HEK293 (cell line): Measurements from ENCODE around the gene SRBD1.

Experiments
- CTCF ChIA-PET: fragments of 350-600 bp; formaldehyde crosslinking; extraction: SDS; loops from one replicate; lab custom pipeline; 2021; ENCODE audit warnings: antibody characterized with exemption; lab: Yijun Ruan, JAX
- POLR2A ChIA-PET: fragments of 300-600 bp; formaldehyde crosslinking; extraction: SDS; loops from one replicate; lab custom pipeline; 2020; ENCODE audit warnings: antibody characterized with exemption, inconsistent platforms; lab: Yijun Ruan, JAX
- H3K27ac ChIP-seq: fragments of 200-500 bp; sonication (Bioruptor generic); 2 replicates; pipeline ENCODE4 v1.5.1; 2014; ENCODE audit warnings: low read depth, low read length, control low read depth, inconsistent platforms; ENCODE audit errors: extremely low read depth
- H3K36me3 ChIP-seq, 2 experiments: fragments of 200-500 bp in 1 of 2; sonication (Bioruptor generic) in 1 of 2; 1 replicate in 1 of 2; 2 replicates in 1 of 2; pipeline ENCODE4 v1.5.1; 2014 to 2017; ENCODE audit warnings: inconsistent platforms in 2 of 2, low read length in 2 of 2; ENCODE audit not compliant: control insufficient read depth in 2 of 2, insufficient read depth in 1 of 2
- H3K4me1 ChIP-seq: fragments of 200-500 bp; sonication (Bioruptor generic); 2 replicates; pipeline ENCODE4 v1.5.1; 2014; ENCODE audit warnings: mild to moderate bottlenecking, low read length, inconsistent platforms; ENCODE audit not compliant: control insufficient read depth, insufficient read depth
- H3K4me3 ChIP-seq: 2 replicates; pipeline ENCODE4 v1.5.1; 2011; ENCODE audit warnings: low read depth, mild to moderate bottlenecking, control low read depth, low read length, moderate library complexity
- H3K9me3 ChIP-seq: fragments of 200-500 bp; sonication (Bioruptor generic); 2 replicates; pipeline ENCODE4 v1.5.1; 2014; ENCODE audit warnings: low read depth, low read length, inconsistent platforms; ENCODE audit not compliant: control insufficient read depth, insufficient read depth
- BCL11A ChIP-seq: fragments of 450-650 bp; formaldehyde crosslinking; IDR thresholded peaks from 2 replicates; pipeline ENCODE4 v1.5.1; 2016; ENCODE audit warnings: low read depth, missing biosample characterization, missing genetic modification characterization
- BCL6B ChIP-seq: fragments of 450-650 bp; formaldehyde crosslinking; IDR thresholded peaks from 2 replicates; pipeline ENCODE4 v1.5.1; 2017; ENCODE audit warnings: missing biosample characterization, missing genetic modification characterization
- GLI4 ChIP-seq: fragments of 450-650 bp; formaldehyde crosslinking; IDR thresholded peaks from 2 replicates; pipeline ENCODE4 v1.5.1; 2016; ENCODE audit warnings: missing biosample characterization, missing genetic modification characterization
- MYNN ChIP-seq: fragments of 450-650 bp; formaldehyde crosslinking; IDR thresholded peaks from 2 replicates; pipeline ENCODE4 v1.5.1; 2016; ENCODE audit warnings: missing biosample characterization, missing genetic modification characterization, borderline replicate concordance
- REPIN1 ChIP-seq: fragments of 450-650 bp; formaldehyde crosslinking; IDR thresholded peaks from 2 replicates; pipeline ENCODE4 v1.5.1; 2017; ENCODE audit warnings: missing biosample characterization, missing genetic modification characterization, low read depth
- SP2 ChIP-seq: fragments of 450-650 bp; formaldehyde crosslinking; IDR thresholded peaks from 2 replicates; pipeline ENCODE4 v1.5.1; 2016; ENCODE audit warnings: missing biosample characterization, missing genetic modification characterization
- ZBTB1 ChIP-seq: fragments of 450-650 bp; formaldehyde crosslinking; IDR thresholded peaks from 2 replicates; pipeline ENCODE4 v1.5.1; 2016; ENCODE audit warnings: missing biosample characterization, missing genetic modification characterization
- ZEB2 ChIP-seq: fragments of 450-650 bp; formaldehyde crosslinking; IDR thresholded peaks from 2 replicates; pipeline ENCODE4 v1.5.1; 2016; ENCODE audit warnings: missing biosample characterization, missing genetic modification characterization
- ZFHX2 ChIP-seq: fragments of 450-650 bp; formaldehyde crosslinking; conservative IDR thresholded peaks from 2 replicates; pipeline ENCODE4 v1.5.1; 2016; ENCODE audit warnings: missing biosample characterization, missing genetic modification characterization
- ZNF138 ChIP-seq: fragments of 450-650 bp; formaldehyde crosslinking; IDR thresholded peaks from 2 replicates; pipeline ENCODE4 v1.5.1; 2016; ENCODE audit warnings: missing biosample characterization, missing genetic modification characterization, borderline replicate concordance
- ZNF146 ChIP-seq: fragments of 450-650 bp; formaldehyde crosslinking; IDR thresholded peaks from 2 replicates; pipeline ENCODE4 v1.5.1; 2016; ENCODE audit warnings: missing biosample characterization, missing genetic modification characterization
- ZNF2 ChIP-seq: fragments of 450-650 bp; formaldehyde crosslinking; IDR thresholded peaks from 2 replicates; pipeline ENCODE4 v1.5.1; 2016; ENCODE audit warnings: missing biosample characterization, missing genetic modification characterization
- ZNF24 ChIP-seq: fragments of 450-650 bp; formaldehyde crosslinking; IDR thresholded peaks from 2 replicates; pipeline ENCODE4 v1.5.1; 2016; ENCODE audit warnings: missing biosample characterization, missing genetic modification characterization
- ZNF274 ChIP-seq, 2 experiments: fragments of 200-500 bp in 1 of 2; fragments of 450-650 bp in 1 of 2; sonication (Bioruptor generic) in 1 of 2; formaldehyde crosslinking in 1 of 2; IDR thresholded peaks; 2 replicates each; pipeline versions ENCODE4 v1.5.1 to v1.6.1; 2014 to 2016; ENCODE audit warnings: borderline replicate concordance in 1 of 2, inconsistent platforms in 1 of 2, low read length in 1 of 2, missing biosample characterization in 1 of 2, missing genetic modification characterization in 1 of 2
- ZNF416 ChIP-seq: fragments of 450-650 bp; formaldehyde crosslinking; IDR thresholded peaks from 2 replicates; pipeline ENCODE4 v1.5.1; 2016; ENCODE audit warnings: missing biosample characterization, missing genetic modification characterization
- ZNF510 ChIP-seq: fragments of 450-650 bp; formaldehyde crosslinking; IDR thresholded peaks from 2 replicates; pipeline ENCODE4 v1.5.1; 2018; ENCODE audit warnings: mild to moderate bottlenecking, missing genetic modification characterization, missing biosample characterization; ENCODE audit not compliant: insufficient replicate concordance
- ZNF585B ChIP-seq: fragments of 450-650 bp; formaldehyde crosslinking; IDR thresholded peaks from 2 replicates; pipeline ENCODE4 v1.5.1; 2016; ENCODE audit warnings: missing biosample characterization, missing genetic modification characterization
- ZNF629 ChIP-seq: fragments of 450-650 bp; formaldehyde crosslinking; IDR thresholded peaks from 2 replicates; pipeline ENCODE4 v1.5.1; 2017; ENCODE audit warnings: missing biosample characterization, missing genetic modification characterization
- ZNF664 ChIP-seq: fragments of 450-650 bp; formaldehyde crosslinking; IDR thresholded peaks from 2 replicates; pipeline ENCODE4 v1.5.1; 2016; ENCODE audit warnings: missing biosample characterization, missing genetic modification characterization
- ZNF707 ChIP-seq: fragments of 450-650 bp; formaldehyde crosslinking; IDR thresholded peaks from 2 replicates; pipeline ENCODE4 v1.5.1; 2016; ENCODE audit warnings: missing biosample characterization, missing genetic modification characterization
- ZNF792 ChIP-seq: fragments of 450-650 bp; formaldehyde crosslinking; IDR thresholded peaks from 2 replicates; pipeline ENCODE4 v1.5.1; 2016; ENCODE audit warnings: missing biosample characterization, missing genetic modification characterization
- TF ChIP-seq, protein P1 (sequence below): fragments of 450-650 bp; formaldehyde crosslinking; IDR thresholded peaks from 2 replicates; pipeline ENCODE4 v1.5.1; 2016; ENCODE audit warnings: missing biosample characterization, missing genetic modification characterization, borderline replicate concordance
- TF ChIP-seq, protein P2 (sequence below): fragments of 450-650 bp; formaldehyde crosslinking; IDR thresholded peaks from 2 replicates; pipeline ENCODE4 v1.5.1; 2017; ENCODE audit warnings: missing biosample characterization, mild to moderate bottlenecking, missing genetic modification characterization, moderate library complexity
- TF ChIP-seq, protein P3 (sequence below): fragments of 450-650 bp; formaldehyde crosslinking; IDR thresholded peaks from 2 replicates; pipeline ENCODE4 v1.5.1; 2016; ENCODE audit warnings: missing biosample characterization, missing genetic modification characterization
- TF ChIP-seq, protein P4 (sequence below): fragments of 450-650 bp; formaldehyde crosslinking; IDR thresholded peaks from 2 replicates; pipeline ENCODE4 v1.5.1; 2016; ENCODE audit warnings: missing biosample characterization, missing genetic modification characterization

Gene SRBD1

DNA sequence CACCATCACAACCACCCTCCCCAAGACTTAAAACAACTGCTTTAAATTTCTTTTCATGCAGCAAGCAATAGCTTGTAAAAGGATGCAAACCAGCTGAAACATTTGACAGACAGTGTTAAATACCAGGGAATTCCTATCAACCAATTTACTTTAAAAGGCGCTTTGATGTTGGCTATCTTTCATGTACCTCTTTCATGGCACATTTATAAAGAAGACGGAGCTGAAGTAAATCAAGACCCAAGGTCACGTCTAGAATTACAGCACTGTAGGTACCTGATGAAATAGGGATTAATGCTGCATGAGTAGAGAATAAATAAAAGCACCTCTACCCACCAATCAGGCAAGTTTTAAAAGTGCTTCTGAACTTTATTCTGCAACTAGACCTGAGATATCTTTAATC is 78.9 kb downstream of the SRBD1 start (continued):
- TF ChIP-seq, protein P1, sequence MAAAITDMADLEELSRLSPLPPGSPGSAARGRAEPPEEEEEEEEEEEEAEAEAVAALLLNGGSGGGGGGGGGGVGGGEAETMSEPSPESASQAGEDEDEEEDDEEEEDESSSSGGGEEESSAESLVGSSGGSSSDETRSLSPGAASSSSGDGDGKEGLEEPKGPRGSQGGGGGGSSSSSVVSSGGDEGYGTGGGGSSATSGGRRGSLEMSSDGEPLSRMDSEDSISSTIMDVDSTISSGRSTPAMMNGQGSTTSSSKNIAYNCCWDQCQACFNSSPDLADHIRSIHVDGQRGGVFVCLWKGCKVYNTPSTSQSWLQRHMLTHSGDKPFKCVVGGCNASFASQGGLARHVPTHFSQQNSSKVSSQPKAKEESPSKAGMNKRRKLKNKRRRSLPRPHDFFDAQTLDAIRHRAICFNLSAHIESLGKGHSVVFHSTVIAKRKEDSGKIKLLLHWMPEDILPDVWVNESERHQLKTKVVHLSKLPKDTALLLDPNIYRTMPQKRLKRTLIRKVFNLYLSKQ (tag by site-specific recombination), result no peak
- TF ChIP-seq ZNF138 (tag by site-specific recombination) (no peak), ZNF629 (tag by site-specific recombination) (no peak), BCL6B (tag by site-specific recombination) (no peak), ZNF707 (no peak)
- TF ChIP-seq, protein P2, sequence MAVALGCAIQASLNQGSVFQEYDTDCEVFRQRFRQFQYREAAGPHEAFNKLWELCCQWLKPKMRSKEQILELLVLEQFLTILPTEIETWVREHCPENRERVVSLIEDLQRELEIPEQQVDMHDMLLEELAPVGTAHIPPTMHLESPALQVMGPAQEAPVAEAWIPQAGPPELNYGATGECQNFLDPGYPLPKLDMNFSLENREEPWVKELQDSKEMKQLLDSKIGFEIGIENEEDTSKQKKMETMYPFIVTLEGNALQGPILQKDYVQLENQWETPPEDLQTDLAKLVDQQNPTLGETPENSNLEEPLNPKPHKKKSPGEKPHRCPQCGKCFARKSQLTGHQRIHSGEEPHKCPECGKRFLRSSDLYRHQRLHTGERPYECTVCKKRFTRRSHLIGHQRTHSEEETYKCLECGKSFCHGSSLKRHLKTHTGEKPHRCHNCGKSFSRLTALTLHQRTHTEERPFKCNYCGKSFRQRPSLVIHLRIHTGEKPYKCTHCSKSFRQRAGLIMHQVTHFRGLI (tag by site-specific recombination), result no peak

DNA sequence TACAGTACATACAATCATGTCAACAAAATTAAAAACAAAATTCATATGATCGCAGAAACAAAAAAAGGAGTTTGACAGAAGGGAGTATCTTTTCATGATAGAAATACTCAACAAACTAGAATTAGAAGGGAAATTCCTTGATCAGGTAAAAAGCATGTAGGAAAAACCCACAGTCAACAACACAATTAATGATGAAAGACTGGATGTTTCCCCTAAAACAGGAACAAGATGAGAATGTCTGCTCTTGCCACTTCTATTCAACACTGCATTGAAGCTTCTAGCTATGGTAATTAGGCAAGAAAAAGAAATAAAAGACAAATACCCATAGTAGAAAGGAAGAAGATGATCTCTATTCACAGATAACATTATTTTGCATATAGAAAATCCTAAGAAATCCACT is 87.1 kb downstream of the SRBD1 start:
- TF ChIP-seq ZNF146 (tag by site-specific recombination) (no peak), ZBTB1 (tag by site-specific recombination) (no peak), REPIN1 (no peak), SP2 (tag by site-specific recombination) (no peak), ZNF416 (no peak), ZNF138 (tag by site-specific recombination) (no peak), ZNF792 (tag by site-specific recombination) (no peak), ZFHX2 (tag by site-specific recombination) (no peak)
- POLR2A ChIA-PET, result no interaction called here
- Histone ChIP-seq H3K36me3 (peaks cover 0 to 6% of the 10 kb centered on the region in 2 experiments; a peak in 1 of 3 replicates), H3K27ac (no peak overlapping the region), H3K4me3 (no peak overlapping the region), H3K9me3 (no peaks in the 10 kb centered on the region), H3K4me1 (no peaks in the 10 kb centered on the region)
- CTCF ChIA-PET, result interaction anchor here (0.6 to 1.4 kb wide), 2 partner anchors 666 to 1044 kb away, joined by 4 read pairs; no protein-coding TSS in a partner anchor

DNA sequence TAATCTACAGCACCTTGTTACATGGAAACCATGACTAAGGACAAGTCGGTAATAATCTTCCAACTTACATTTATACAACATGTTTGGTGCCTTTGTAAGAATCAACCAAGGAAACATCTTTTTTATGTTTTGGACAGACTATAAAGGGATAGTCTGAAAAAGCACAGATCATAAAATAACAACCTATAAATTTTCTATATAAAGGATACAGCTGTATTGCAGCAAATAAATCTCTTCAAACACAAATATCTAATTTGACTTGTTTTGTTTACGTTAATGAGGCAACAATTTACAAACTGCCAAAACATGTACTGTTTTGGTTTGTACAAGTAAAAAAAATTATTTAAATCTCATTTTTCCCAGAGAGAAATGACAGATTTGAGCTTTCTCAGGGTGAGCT is 92.5 kb downstream of the SRBD1 start:
- no peaks in the 10 kb centered on the region for H3K36me3 ChIP-seq
- ChIA-PET CTCF (interaction anchor here (0.6 kb wide), 1 partner anchor 349 kb away, joined by 3 read pairs; no protein-coding TSS in a partner anchor), POLR2A (no interaction called here)
- no peaks in the 10 kb centered on the region for H3K9me3 ChIP-seq
- H3K4me3 ChIP-seq, result no peak overlapping the region
- no peaks in the 10 kb centered on the region for H3K4me1 ChIP-seq
- no peak overlapping the region for H3K27ac ChIP-seq
- TF ChIP-seq, protein P3, sequence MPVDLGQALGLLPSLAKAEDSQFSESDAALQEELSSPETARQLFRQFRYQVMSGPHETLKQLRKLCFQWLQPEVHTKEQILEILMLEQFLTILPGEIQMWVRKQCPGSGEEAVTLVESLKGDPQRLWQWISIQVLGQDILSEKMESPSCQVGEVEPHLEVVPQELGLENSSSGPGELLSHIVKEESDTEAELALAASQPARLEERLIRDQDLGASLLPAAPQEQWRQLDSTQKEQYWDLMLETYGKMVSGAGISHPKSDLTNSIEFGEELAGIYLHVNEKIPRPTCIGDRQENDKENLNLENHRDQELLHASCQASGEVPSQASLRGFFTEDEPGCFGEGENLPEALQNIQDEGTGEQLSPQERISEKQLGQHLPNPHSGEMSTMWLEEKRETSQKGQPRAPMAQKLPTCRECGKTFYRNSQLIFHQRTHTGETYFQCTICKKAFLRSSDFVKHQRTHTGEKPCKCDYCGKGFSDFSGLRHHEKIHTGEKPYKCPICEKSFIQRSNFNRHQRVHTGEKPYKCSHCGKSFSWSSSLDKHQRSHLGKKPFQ (tag by site-specific recombination), result no peak
- TF ChIP-seq GLI4 (no peak), MYNN (tag by site-specific recombination) (no peak), ZNF24 (no peak), ZNF510 (tag by site-specific recombination) (no peak), ZNF585B (tag by site-specific recombination) (no peak), ZEB2 (no peak), ZNF664 (tag by site-specific recombination) (no peak), BCL11A (tag by site-specific recombination) (no peak), ZNF274 (IDR thresholded peaks at IDR 0.05; ENCODE audit: low read length) (no peak), ZNF274 (tag by site-specific recombination; IDR thresholded peaks at IDR 0.05; ENCODE audit: borderline replicate concordance) (no peak), ZNF2 (no peak)
- TF ChIP-seq, protein P4, sequence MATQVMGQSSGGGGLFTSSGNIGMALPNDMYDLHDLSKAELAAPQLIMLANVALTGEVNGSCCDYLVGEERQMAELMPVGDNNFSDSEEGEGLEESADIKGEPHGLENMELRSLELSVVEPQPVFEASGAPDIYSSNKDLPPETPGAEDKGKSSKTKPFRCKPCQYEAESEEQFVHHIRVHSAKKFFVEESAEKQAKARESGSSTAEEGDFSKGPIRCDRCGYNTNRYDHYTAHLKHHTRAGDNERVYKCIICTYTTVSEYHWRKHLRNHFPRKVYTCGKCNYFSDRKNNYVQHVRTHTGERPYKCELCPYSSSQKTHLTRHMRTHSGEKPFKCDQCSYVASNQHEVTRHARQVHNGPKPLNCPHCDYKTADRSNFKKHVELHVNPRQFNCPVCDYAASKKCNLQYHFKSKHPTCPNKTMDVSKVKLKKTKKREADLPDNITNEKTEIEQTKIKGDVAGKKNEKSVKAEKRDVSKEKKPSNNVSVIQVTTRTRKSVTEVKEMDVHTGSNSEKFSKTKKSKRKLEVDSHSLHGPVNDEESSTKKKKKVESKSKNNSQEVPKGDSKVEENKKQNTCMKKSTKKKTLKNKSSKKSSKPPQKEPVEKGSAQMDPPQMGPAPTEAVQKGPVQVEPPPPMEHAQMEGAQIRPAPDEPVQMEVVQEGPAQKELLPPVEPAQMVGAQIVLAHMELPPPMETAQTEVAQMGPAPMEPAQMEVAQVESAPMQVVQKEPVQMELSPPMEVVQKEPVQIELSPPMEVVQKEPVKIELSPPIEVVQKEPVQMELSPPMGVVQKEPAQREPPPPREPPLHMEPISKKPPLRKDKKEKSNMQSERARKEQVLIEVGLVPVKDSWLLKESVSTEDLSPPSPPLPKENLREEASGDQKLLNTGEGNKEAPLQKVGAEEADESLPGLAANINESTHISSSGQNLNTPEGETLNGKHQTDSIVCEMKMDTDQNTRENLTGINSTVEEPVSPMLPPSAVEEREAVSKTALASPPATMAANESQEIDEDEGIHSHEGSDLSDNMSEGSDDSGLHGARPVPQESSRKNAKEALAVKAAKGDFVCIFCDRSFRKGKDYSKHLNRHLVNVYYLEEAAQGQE (tag by site-specific recombination), result no peak
